DMS153 treated with DMSO at 0.1 percent for 48 hours (cell line): ENCODE results near the gene ARL2BP.
"Not testable (repeated sequence)": the region's sequence is repeated elsewhere in the genome, so short reads cannot be mapped to it uniquely, and the experiment has no call there.

Source experiments
- DNase-seq: peaks from one replicate; lab custom pipeline; 2025; ENCODE audit not compliant: unreplicated experiment; lab: John Stamatoyannopoulos, UW

ARL2BP gene

GRCh38 chr16:57244767-57245471 lies at the start of gene ARL2BP:
Gene ARL2BP, plus strand, starts transcription at chr16:57245259. Its CDS starts 109 bp downstream, at chr16:57245368.
- peak; percentile 92 for DNase-seq

GRCh38 chr16:57196286-57196685 lies 48.8 kb upstream of the ARL2BP start:
- no peak for DNase-seq

GRCh38 chr16:57196753-57197152 lies 48.3 kb upstream of the ARL2BP start:
- no peak for DNase-seq

GRCh38 chr16:57200321-57200720 lies 44.7 kb upstream of the ARL2BP start:
- not testable (repeated sequence) for DNase-seq

- not testable (repeated sequence) for DNase-seq
Observed at GRCh38 chr16:57200926-57201325, 44.1 kb upstream of the ARL2BP start.

GRCh38 chr16:57202095-57202886 lies 42.8 kb upstream of the ARL2BP start:
- DNase-seq, result no peak

- no peak for DNase-seq
Observed at GRCh38 chr16:57203451-57203850, 41.6 kb upstream of the ARL2BP start.

- no peak for DNase-seq
Observed at GRCh38 chr16:57204675-57205074, 40.4 kb upstream of the ARL2BP start.

GRCh38 chr16:57208926-57209325 lies 36.1 kb upstream of the ARL2BP start:
- DNase-seq, result no peak

GRCh38 chr16:57209780-57210179 lies 35.3 kb upstream of the ARL2BP start:
- no peak for DNase-seq

GRCh38 chr16:57213462-57213861 lies 31.6 kb upstream of the ARL2BP start:
- DNase-seq, result no peak

GRCh38 chr16:57216968-57217367 lies 28.1 kb upstream of the ARL2BP start:
- DNase-seq, result no peak

GRCh38 chr16:57223057-57223456 lies 22.0 kb upstream of the ARL2BP start:
- DNase-seq, result no peak

GRCh38 chr16:57224651-57225335 lies 20.3 kb upstream of the ARL2BP start:
- DNase-seq, result no peak

- DNase-seq, result no peak
Observed at GRCh38 chr16:57225978-57226377, 19.1 kb upstream of the ARL2BP start.

- DNase-seq, result no peak
Observed at GRCh38 chr16:57226701-57227621, 18.1 kb upstream of the ARL2BP start.

- DNase-seq, result no peak
Observed at GRCh38 chr16:57229079-57229478, 16.0 kb upstream of the ARL2BP start.

GRCh38 chr16:57231821-57232350 lies 13.2 kb upstream of the ARL2BP start:
- no peak for DNase-seq

GRCh38 chr16:57233944-57234706 lies 10.9 kb upstream of the ARL2BP start:
- DNase-seq, result no peak

GRCh38 chr16:57234707-57235092 lies 10.4 kb upstream of the ARL2BP start:
- peak; percentile 17 for DNase-seq
